ENCODE data around the gene UBE2V1. TPM values are rescaled to one million over a fixed set of nuclear protein-coding genes. Genes with fewer than 3 reads are reported as not detected.

The UBE2V1 gene
- total and polyA plus RNA-seq, 2 of the 13 experiments (the other 11 are each of a cell fraction or from before 2014, with no cell fraction given) = 81.3 to 132 TPM

DNA sequence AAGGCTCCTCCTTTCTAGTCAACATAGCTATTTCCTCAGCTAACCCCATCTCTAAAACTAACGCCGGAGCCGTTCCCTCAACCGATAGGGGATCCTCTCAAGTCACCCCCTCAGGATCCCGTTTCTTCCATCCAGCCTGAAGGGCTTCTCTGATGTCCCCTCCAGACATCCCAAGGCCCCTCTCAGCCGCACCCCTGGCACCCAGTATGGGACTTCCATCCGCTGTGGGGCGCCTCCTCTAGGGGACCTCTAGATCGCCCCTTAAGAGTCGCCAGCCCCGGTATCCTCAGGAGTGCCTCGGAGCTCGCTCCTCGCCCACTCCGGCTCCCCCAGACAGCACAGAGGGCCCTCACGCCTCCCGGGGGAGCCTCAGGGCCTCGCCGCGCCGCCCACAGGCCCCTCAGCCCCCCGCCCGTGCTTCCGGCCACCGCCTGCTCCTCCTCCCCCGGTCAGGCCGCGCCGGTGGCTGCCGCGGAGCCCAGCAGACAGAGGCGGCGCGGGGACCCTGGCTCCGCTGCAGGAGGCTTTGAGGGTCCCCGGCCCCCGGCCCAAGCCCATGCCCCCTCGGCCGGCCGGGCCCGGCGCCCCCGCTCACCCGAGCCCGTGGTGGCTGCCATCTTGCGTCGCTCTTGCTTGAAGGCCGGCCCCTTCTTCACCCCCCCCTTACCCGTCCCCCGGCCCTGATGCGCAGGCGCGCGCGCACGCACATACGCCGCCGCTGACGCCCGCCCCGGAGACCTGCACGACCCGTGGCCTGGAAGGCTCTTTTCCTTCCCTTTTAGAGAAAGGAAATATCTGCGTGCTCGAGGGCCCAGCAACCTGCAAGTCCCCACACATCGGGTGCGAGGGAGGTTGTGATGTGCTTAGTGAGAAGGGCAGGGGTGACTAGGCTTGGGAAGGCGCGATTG lies at the start of gene UBE2V1 (continued):
- TF ChIP-seq ZSCAN20 (CRISPR knock-in tag; IDR thresholded peaks at IDR 0.05; ENCODE audit: borderline replicate concordance) = peak; percentile 80
- TF ChIP-seq, protein P1, sequence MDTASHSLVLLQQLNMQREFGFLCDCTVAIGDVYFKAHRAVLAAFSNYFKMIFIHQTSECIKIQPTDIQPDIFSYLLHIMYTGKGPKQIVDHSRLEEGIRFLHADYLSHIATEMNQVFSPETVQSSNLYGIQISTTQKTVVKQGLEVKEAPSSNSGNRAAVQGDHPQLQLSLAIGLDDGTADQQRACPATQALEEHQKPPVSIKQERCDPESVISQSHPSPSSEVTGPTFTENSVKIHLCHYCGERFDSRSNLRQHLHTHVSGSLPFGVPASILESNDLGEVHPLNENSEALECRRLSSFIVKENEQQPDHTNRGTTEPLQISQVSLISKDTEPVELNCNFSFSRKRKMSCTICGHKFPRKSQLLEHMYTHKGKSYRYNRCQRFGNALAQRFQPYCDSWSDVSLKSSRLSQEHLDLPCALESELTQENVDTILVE (CRISPR knock-in tag; IDR thresholded peaks at IDR 0.05) = no peak; the same call in none of the 2 replicates
- TF ChIP-seq, protein P2, sequence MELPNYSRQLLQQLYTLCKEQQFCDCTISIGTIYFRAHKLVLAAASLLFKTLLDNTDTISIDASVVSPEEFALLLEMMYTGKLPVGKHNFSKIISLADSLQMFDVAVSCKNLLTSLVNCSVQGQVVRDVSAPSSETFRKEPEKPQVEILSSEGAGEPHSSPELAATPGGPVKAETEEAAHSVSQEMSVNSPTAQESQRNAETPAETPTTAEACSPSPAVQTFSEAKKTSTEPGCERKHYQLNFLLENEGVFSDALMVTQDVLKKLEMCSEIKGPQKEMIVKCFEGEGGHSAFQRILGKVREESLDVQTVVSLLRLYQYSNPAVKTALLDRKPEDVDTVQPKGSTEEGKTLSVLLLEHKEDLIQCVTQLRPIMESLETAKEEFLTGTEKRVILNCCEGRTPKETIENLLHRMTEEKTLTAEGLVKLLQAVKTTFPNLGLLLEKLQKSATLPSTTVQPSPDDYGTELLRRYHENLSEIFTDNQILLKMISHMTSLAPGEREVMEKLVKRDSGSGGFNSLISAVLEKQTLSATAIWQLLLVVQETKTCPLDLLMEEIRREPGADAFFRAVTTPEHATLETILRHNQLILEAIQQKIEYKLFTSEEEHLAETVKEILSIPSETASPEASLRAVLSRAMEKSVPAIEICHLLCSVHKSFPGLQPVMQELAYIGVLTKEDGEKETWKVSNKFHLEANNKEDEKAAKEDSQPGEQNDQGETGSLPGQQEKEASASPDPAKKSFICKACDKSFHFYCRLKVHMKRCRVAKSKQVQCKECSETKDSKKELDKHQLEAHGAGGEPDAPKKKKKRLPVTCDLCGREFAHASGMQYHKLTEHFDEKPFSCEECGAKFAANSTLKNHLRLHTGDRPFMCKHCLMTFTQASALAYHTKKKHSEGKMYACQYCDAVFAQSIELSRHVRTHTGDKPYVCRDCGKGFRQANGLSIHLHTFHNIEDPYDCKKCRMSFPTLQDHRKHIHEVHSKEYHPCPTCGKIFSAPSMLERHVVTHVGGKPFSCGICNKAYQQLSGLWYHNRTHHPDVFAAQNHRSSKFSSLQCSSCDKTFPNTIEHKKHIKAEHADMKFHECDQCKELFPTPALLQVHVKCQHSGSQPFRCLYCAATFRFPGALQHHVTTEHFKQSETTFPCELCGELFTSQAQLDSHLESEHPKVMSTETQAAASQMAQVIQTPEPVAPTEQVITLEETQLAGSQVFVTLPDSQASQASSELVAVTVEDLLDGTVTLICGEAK (IDR thresholded peaks at IDR 0.05) = no peak
- TF ChIP-seq, protein P2 (CRISPR knock-in tag; IDR thresholded peaks at IDR 0.05) = peak; percentile 84
- 0 out of 2 replicates have a peak, but pooled peaks have one; percentile 65 for TF ChIP-seq ZBTB3 (CRISPR knock-in tag; IDR thresholded peaks at IDR 0.05; ENCODE audit: borderline replicate concordance, low read depth)
- no peak for TF ChIP-seq ATF7 (IDR thresholded peaks at IDR 0.05)
- peak; percentile 84 for TF ChIP-seq ATF7 (CRISPR knock-in tag; IDR thresholded peaks at IDR 0.05)
- TF ChIP-seq, protein P3, sequence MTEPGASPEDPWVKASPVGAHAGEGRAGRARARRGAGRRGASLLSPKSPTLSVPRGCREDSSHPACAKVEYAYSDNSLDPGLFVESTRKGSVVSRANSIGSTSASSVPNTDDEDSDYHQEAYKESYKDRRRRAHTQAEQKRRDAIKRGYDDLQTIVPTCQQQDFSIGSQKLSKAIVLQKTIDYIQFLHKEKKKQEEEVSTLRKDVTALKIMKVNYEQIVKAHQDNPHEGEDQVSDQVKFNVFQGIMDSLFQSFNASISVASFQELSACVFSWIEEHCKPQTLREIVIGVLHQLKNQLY (CRISPR knock-in tag; IDR thresholded peaks at IDR 0.05) = peak; percentile 66; the same call in 1 of the 2 replicates
- peak; percentile 35; the same call in 1 of the 2 replicates for TF ChIP-seq TOPORS (CRISPR knock-in tag; IDR thresholded peaks at IDR 0.05)
- peak; percentile 87; the same call in 1 of the 2 replicates for TF ChIP-seq SP140L (CRISPR knock-in tag; IDR thresholded peaks at IDR 0.05; ENCODE audit: borderline replicate concordance)
- peak; percentile 81; the same call in 1 of the 2 replicates for TF ChIP-seq ZNF614 (CRISPR knock-in tag; IDR thresholded peaks at IDR 0.05; ENCODE audit: borderline replicate concordance)
- no peak for TF ChIP-seq CCAR2 (optimal IDR thresholded peaks at IDR 0.05; ENCODE audit: low read depth, low read length)
- TF ChIP-seq, protein P4, sequence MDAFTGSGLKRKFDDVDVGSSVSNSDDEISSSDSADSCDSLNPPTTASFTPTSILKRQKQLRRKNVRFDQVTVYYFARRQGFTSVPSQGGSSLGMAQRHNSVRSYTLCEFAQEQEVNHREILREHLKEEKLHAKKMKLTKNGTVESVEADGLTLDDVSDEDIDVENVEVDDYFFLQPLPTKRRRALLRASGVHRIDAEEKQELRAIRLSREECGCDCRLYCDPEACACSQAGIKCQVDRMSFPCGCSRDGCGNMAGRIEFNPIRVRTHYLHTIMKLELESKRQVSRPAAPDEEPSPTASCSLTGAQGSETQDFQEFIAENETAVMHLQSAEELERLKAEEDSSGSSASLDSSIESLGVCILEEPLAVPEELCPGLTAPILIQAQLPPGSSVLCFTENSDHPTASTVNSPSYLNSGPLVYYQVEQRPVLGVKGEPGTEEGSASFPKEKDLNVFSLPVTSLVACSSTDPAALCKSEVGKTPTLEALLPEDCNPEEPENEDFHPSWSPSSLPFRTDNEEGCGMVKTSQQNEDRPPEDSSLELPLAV (CRISPR knock-in tag; conservative IDR thresholded peaks at IDR 0.05; ENCODE audit: low read depth) = 0 out of 2 replicates have a peak, but pooled peaks have one; percentile 61
